ENCODE results near the gene RPS6KC1. TPM values are rescaled to one million over a fixed set of nuclear protein-coding genes. Genes with fewer than 3 reads are reported as not detected.

RPS6KC1 gene
- total and polyA plus RNA-seq, 9 of the 15 experiments (the other 6 are each of a cell fraction or from before 2014, with no cell fraction given): 4.3 to 34.6 (median 20.9) TPM

DNA sequence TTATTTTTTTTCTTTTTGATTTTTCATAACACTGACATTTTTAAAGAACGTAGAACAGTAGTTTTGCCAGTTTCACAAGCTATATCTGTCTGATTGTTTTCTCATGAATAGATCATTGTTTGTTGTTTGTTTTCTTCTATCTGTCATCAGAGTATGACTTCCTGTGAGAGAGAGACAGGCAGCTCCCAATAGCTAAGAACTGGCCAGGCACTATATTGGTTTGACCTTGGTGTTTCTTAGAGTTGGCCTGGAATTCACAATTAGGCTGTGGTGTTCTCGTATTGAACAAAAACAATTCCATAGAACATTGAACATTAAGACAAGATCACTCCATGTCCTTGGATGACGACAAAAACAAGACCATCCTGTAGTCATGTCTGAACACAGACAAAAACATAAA is 43.4 kb downstream of the RPS6KC1 start (continued):
- no peak for TF ChIP-seq ZC3H11A (IDR thresholded peaks at IDR 0.05; ENCODE audit: low read depth, low read length)
- TF ChIP-seq, protein P1, sequence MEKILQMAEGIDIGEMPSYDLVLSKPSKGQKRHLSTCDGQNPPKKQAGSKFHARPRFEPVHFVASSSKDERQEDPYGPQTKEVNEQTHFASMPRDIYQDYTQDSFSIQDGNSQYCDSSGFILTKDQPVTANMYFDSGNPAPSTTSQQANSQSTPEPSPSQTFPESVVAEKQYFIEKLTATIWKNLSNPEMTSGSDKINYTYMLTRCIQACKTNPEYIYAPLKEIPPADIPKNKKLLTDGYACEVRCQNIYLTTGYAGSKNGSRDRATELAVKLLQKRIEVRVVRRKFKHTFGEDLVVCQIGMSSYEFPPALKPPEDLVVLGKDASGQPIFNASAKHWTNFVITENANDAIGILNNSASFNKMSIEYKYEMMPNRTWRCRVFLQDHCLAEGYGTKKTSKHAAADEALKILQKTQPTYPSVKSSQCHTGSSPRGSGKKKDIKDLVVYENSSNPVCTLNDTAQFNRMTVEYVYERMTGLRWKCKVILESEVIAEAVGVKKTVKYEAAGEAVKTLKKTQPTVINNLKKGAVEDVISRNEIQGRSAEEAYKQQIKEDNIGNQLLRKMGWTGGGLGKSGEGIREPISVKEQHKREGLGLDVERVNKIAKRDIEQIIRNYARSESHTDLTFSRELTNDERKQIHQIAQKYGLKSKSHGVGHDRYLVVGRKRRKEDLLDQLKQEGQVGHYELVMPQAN (IDR thresholded peaks at IDR 0.05; ENCODE audit: borderline replicate concordance): no peak

DNA sequence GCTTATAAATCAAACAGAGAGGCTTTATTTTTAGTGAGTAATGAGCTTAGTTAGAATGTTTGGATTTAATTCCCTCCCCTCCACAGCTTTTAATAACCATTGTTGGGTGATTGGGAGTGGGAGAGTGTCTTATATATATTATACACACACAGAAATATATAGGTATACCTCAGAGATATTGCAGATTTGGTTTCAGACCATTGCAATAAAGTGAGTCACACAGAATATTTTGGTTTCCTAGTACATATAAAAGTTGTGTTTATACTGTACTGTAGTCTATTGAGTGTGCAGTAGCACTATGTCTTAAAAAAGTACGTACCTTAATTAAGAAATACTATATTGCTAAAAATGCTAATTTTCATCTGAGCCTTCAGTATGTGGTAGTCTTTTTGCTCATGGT is 44.4 kb downstream of the RPS6KC1 start:
- no peak overlapping the region for H3K4me3 ChIP-seq
- H3K4me1 ChIP-seq (replicated peaks in 1 of 2; ENCODE audit: control insufficient read depth in 2 of 2, insufficient read depth in 2 of 2, low read length in 2 of 2): no peaks in the 10 kb centered on the region
- DNase-seq (ENCODE audit: extremely low read depth in 1 of 4, low spot score in 3 of 4) (no peak), ATAC-seq (no peak), FAIRE-seq (no peak)
- H3K9me1 ChIP-seq (ENCODE audit: control insufficient read depth, insufficient read depth, low read length): no peaks in the 10 kb centered on the region
- no peaks in the 10 kb centered on the region for H4K20me1 ChIP-seq (replicated peaks; ENCODE audit: control insufficient read depth, insufficient read depth, low read length)
- H3K9ac ChIP-seq (ENCODE audit: insufficient read depth in 1 of 2, low read depth in 2 of 2, low read length in 2 of 2): no peak overlapping the region
- WGBS (ENCODE audit: insufficient coverage, low coverage, missing lambda C conversion rate): 96% methylated on average over 1 of the region's 1 CpG
- no peak overlapping the region for H3K4me2 ChIP-seq (ENCODE audit: insufficient read depth, low read length)
- ChIA-PET POLR2A (interaction anchor here (0.6 to 0.8 kb wide), 2 partner anchors 16 to 30 kb away, joined by 3 read pairs; no protein-coding TSS in a partner anchor), CTCF (ENCODE audit: low intra/inter-chr PET ratio) (no interaction called here)
- no peaks in the 10 kb centered on the region for H3K27me3 ChIP-seq (ENCODE audit: control insufficient read depth in 2 of 2, insufficient read depth in 2 of 2, low read length in 2 of 2)
- in situ Hi-C loops (cut with MboI): no loop called here
- H3K79me2 ChIP-seq (ENCODE audit: control insufficient read depth, insufficient read depth, low read length): no peaks in the 10 kb centered on the region
- H2AFZ ChIP-seq (ENCODE audit: low read depth, low read length): no peak overlapping the region
- H3K9me3 ChIP-seq (replicated peaks; ENCODE audit: control insufficient read depth, insufficient read depth, low read depth, low read length): no peaks in the 10 kb centered on the region
- H3K36me3 ChIP-seq (ENCODE audit: control insufficient read depth, insufficient read depth, low read length): peaks cover 17% of the 10 kb centered on the region; the same call in 2 of the 3 replicates
- no TSS peak for BruUV-seq (replicated peaks)
- intact Hi-C loops (cut with micrococcal nuclease): no loop called here
- H3K27ac ChIP-seq (ENCODE audit: extremely low read depth, low read depth, low read length): no peak overlapping the region
- TF ChIP-seq, protein P2, sequence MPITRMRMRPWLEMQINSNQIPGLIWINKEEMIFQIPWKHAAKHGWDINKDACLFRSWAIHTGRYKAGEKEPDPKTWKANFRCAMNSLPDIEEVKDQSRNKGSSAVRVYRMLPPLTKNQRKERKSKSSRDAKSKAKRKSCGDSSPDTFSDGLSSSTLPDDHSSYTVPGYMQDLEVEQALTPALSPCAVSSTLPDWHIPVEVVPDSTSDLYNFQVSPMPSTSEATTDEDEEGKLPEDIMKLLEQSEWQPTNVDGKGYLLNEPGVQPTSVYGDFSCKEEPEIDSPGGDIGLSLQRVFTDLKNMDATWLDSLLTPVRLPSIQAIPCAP (CRISPR knock-in tag; IDR thresholded peaks at IDR 0.05; ENCODE audit: borderline replicate concordance): no peak
- TF ChIP-seq ADNP (tag; IDR thresholded peaks at IDR 0.05) (no peak), SMC3 (conservative IDR thresholded peaks at IDR 0.05; ENCODE audit: insufficient read depth, low read depth, low read length) (no peak), ZNF75A (CRISPR knock-in tag; IDR thresholded peaks at IDR 0.05) (no peak), SMARCC2 (IDR thresholded peaks at IDR 0.05; ENCODE audit: low read depth) (no peak), ZNF197 (CRISPR knock-in tag; IDR thresholded peaks at IDR 0.05; ENCODE audit: low read depth) (no peak), FOXK2 (conservative IDR thresholded peaks at IDR 0.05 in 1 of 2, IDR thresholded peaks at IDR 0.05 in 1 of 2; ENCODE audit: low read depth in 2 of 2) (no peak), ZNF408 (CRISPR knock-in tag; IDR thresholded peaks at IDR 0.05; ENCODE audit: low read depth) (no peak), E2F3 (CRISPR knock-in tag; IDR thresholded peaks at IDR 0.05) (no peak), KLF10 (CRISPR knock-in tag; IDR thresholded peaks at IDR 0.05) (no peak), XRCC5 (IDR thresholded peaks at IDR 0.05; ENCODE audit: low read depth, low read length) (no peak), CBFA2T3 (IDR thresholded peaks at IDR 0.05) (no peak), KDM2B (CRISPR knock-in tag; IDR thresholded peaks at IDR 0.05) (no peak)
- TF ChIP-seq, protein P3, sequence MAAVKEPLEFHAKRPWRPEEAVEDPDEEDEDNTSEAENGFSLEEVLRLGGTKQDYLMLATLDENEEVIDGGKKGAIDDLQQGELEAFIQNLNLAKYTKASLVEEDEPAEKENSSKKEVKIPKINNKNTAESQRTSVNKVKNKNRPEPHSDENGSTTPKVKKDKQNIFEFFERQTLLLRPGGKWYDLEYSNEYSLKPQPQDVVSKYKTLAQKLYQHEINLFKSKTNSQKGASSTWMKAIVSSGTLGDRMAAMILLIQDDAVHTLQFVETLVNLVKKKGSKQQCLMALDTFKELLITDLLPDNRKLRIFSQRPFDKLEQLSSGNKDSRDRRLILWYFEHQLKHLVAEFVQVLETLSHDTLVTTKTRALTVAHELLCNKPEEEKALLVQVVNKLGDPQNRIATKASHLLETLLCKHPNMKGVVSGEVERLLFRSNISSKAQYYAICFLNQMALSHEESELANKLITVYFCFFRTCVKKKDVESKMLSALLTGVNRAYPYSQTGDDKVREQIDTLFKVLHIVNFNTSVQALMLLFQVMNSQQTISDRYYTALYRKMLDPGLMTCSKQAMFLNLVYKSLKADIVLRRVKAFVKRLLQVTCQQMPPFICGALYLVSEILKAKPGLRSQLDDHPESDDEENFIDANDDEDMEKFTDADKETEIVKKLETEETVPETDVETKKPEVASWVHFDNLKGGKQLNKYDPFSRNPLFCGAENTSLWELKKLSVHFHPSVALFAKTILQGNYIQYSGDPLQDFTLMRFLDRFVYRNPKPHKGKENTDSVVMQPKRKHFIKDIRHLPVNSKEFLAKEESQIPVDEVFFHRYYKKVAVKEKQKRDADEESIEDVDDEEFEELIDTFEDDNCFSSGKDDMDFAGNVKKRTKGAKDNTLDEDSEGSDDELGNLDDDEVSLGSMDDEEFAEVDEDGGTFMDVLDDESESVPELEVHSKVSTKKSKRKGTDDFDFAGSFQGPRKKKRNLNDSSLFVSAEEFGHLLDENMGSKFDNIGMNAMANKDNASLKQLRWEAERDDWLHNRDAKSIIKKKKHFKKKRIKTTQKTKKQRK (IDR thresholded peaks at IDR 0.05; ENCODE audit: borderline replicate concordance, low read depth, low read length): no peak

Data from K562 (cell line).